ENCODE results near the gene BNC2. TPM values are rescaled to one million over a fixed set of nuclear protein-coding genes. Genes with fewer than 3 reads are reported as not detected.

BNC2 gene
- total RNA-seq, 1 experiment from 2014 or later, result 5.7 TPM

- H3K36me3 ChIP-seq (ENCODE audit: control insufficient read depth, insufficient read depth, low read length), result no peaks in the 10 kb centered on the region
- DNase-seq (ENCODE audit: low read depth, low spot score) (no peak), ATAC-seq (no peak)
- no peaks in the 10 kb centered on the region for H3K27me3 ChIP-seq (ENCODE audit: control insufficient read depth, insufficient read depth, low read length)
- intact Hi-C loops (cut with micrococcal nuclease; ENCODE audit: unreplicated experiment) (no loop called here), in situ Hi-C loops (cut with HindIII; ENCODE audit: low pct_unique_long_range_greater_than_20kb, low sequenced_read_pairs) (no loop called here)
- TF ChIP-seq POLR2AphosphoS5 (IDR thresholded peaks at IDR 0.05; ENCODE audit: low read depth, low read length), result no peak
- TF ChIP-seq SIN3A (IDR thresholded peaks at IDR 0.05; ENCODE audit: borderline replicate concordance, insufficient read depth, low read depth, low read length), result no peak
- no peak for TF ChIP-seq REST (IDR thresholded peaks at IDR 0.05; ENCODE audit: insufficient read depth in 1 of 2, low read depth in 2 of 2, low read length in 1 of 2)
- TF ChIP-seq TCF7L2 (IDR thresholded peaks at IDR 0.05; ENCODE audit: low read depth, low read length), result no peak
- TF ChIP-seq CTCF (IDR thresholded peaks at IDR 0.05), result no peak
- no peaks in the 10 kb centered on the region for H3K4me1 ChIP-seq (ENCODE audit: control insufficient read depth, insufficient read depth, low read length)
- CTCF ChIA-PET, result no interaction called here
- H3K9me3 ChIP-seq (ENCODE audit: control insufficient read depth, insufficient read depth, low read depth, low read length), result no peaks in the 10 kb centered on the region
- H3K4me3 ChIP-seq (ENCODE audit: low read depth in 2 of 2, low read length in 2 of 2), result peak overlapping the region; percentile 11 to 31; a peak in 3 of 4 replicates
- POLR2A ChIA-PET, result interaction anchor here (0.7 kb wide), 1 partner anchor 27 kb away, joined by 4 read pairs; no protein-coding TSS in a partner anchor
- no TSS peak for BruUV-seq (replicated peaks)
- H3K27ac ChIP-seq (ENCODE audit: low read length), result no peak overlapping the region
Observed at GRCh38 chr9:16828340-16829281, 41.9 kb downstream of the BNC2 start.

- no peaks in the 10 kb centered on the region for H3K27me3 ChIP-seq (ENCODE audit: control insufficient read depth, insufficient read depth, low read length)
- ChIA-PET CTCF (no interaction called here), POLR2A (no interaction called here)
- no peak for ATAC-seq
- in situ Hi-C loops (cut with HindIII; ENCODE audit: low pct_unique_long_range_greater_than_20kb, low sequenced_read_pairs), result no loop called here
- no TSS peak for BruUV-seq (replicated peaks)
- TF ChIP-seq REST (IDR thresholded peaks at IDR 0.05; ENCODE audit: insufficient read depth in 1 of 2, low read depth in 2 of 2, low read length in 1 of 2), result no peak
- TF ChIP-seq CTCF (IDR thresholded peaks at IDR 0.05), result no peak
- no peak for TF ChIP-seq TCF7L2 (IDR thresholded peaks at IDR 0.05; ENCODE audit: low read depth, low read length)
- TF ChIP-seq POLR2AphosphoS5 (IDR thresholded peaks at IDR 0.05; ENCODE audit: low read depth, low read length), result no peak
- TF ChIP-seq SIN3A (IDR thresholded peaks at IDR 0.05; ENCODE audit: borderline replicate concordance, insufficient read depth, low read depth, low read length), result no peak
- no peaks in the 10 kb centered on the region for H3K36me3 ChIP-seq (ENCODE audit: control insufficient read depth, insufficient read depth, low read length)
- H3K4me3 ChIP-seq (ENCODE audit: low read depth in 2 of 2, low read length in 2 of 2), result no peak overlapping the region
- H3K27ac ChIP-seq (ENCODE audit: low read length), result no peak overlapping the region
- H3K9me3 ChIP-seq (ENCODE audit: control insufficient read depth, insufficient read depth, low read depth, low read length), result no peaks in the 10 kb centered on the region
- intact Hi-C loops (cut with micrococcal nuclease; ENCODE audit: unreplicated experiment), result no loop called here
- no peak for DNase-seq (ENCODE audit: low read depth, low spot score)
- no peaks in the 10 kb centered on the region for H3K4me1 ChIP-seq (ENCODE audit: control insufficient read depth, insufficient read depth, low read length)
Observed at GRCh38 chr9:16825971-16826625, 44.4 kb downstream of the BNC2 start.

Measured in Panc1 (cell line).